ENCODE results near the gene NUAK2. TPM values are rescaled to one million over a fixed set of nuclear protein-coding genes. Genes with fewer than 3 reads are reported as not detected.

NUAK2 gene
- total RNA-seq, 2 experiments from 2014 or later: 13.0 to 14.7 TPM

- POLR2A ChIA-PET: interaction anchor here (0.6 to 1.4 kb wide), 7 partner anchors 8 to 351 kb away, joined by 3 to 7 read pairs (median 3); no protein-coding TSS in a partner anchor
- H3K36me3 Mint-ChIP-seq: no peaks in the 10 kb centered on the region
- H3K4me3 Mint-ChIP-seq: no peak overlapping the region
- peaks cover 36% of the 10 kb centered on the region for H3K4me1 Mint-ChIP-seq
- ATAC-seq (ENCODE audit: low read depth): no peak
- DNase-seq: no peak
- no peaks in the 10 kb centered on the region for H3K9me3 Mint-ChIP-seq
- no peak overlapping the region for H3K27ac Mint-ChIP-seq
- peaks cover 32% of the 10 kb centered on the region for H3K27me3 Mint-ChIP-seq
Measured at GRCh38 chr1:205279986-205280385, 41.6 kb downstream of the NUAK2 start.

- no peak overlapping the region for H3K27ac Mint-ChIP-seq
- DNase-seq: no peak
- no peaks in the 10 kb centered on the region for H3K9me3 Mint-ChIP-seq
- no peak for ATAC-seq (ENCODE audit: low read depth)
- no peaks in the 10 kb centered on the region for H3K36me3 Mint-ChIP-seq
- peaks cover 21% of the 10 kb centered on the region for H3K4me1 Mint-ChIP-seq
- POLR2A ChIA-PET: interaction anchor here (1.9 kb wide), 1 partner anchor 45 kb away, joined by 6 read pairs; the partner anchor contains the start of gene NUAK2
- H3K4me3 Mint-ChIP-seq: no peak overlapping the region
- H3K27me3 Mint-ChIP-seq: peaks cover 12% of the 10 kb centered on the region
Measured at GRCh38 chr1:205276689-205277065, 44.9 kb downstream of the NUAK2 start.

GRCh38 chr1:205275916-205276688 is 45.4 kb downstream of the NUAK2 start:
- H3K4me1 Mint-ChIP-seq: peaks cover 21% of the 10 kb centered on the region
- H3K9me3 Mint-ChIP-seq: no peaks in the 10 kb centered on the region
- no peak overlapping the region for H3K27ac Mint-ChIP-seq
- no peak for ATAC-seq (ENCODE audit: low read depth)
- POLR2A ChIA-PET: interaction anchor here (1.2 to 5.2 kb wide), 3 partner anchors 11 to 45 kb away, joined by 4 to 41 read pairs (median 25); partner anchors contain the start of gene NUAK2
- no peak overlapping the region for H3K4me3 Mint-ChIP-seq
- no peak for DNase-seq
- H3K36me3 Mint-ChIP-seq: no peaks in the 10 kb centered on the region
- peaks cover 12% of the 10 kb centered on the region for H3K27me3 Mint-ChIP-seq

GRCh38 chr1:205275133-205275532 is 46.4 kb downstream of the NUAK2 start:
- DNase-seq: no peak

GRCh38 chr1:205274041-205274691 is 47.4 kb downstream of the NUAK2 start:
- no peak overlapping the region for H3K27ac Mint-ChIP-seq
- H3K4me1 Mint-ChIP-seq: peaks cover 10% of the 10 kb centered on the region
- DNase-seq (no peak), ATAC-seq (ENCODE audit: low read depth) (no peak)
- H3K27me3 Mint-ChIP-seq: peaks cover 9% of the 10 kb centered on the region
- H3K9me3 Mint-ChIP-seq: no peaks in the 10 kb centered on the region
- no peaks in the 10 kb centered on the region for H3K36me3 Mint-ChIP-seq
- H3K4me3 Mint-ChIP-seq: no peak overlapping the region
- POLR2A ChIA-PET: interaction anchor here (1.6 to 5.2 kb wide), 5 partner anchors 12 to 51 kb away, joined by 12 to 41 read pairs (median 22); partner anchors contain the start of gene NUAK2

More at GRCh38 chr1:205275133-205275532, 46.4 kb downstream of the NUAK2 start:
- ATAC-seq (ENCODE audit: low read depth): no peak
- no peak overlapping the region for H3K4me3 Mint-ChIP-seq
- H3K27me3 Mint-ChIP-seq: peaks cover 12% of the 10 kb centered on the region
- no peaks in the 10 kb centered on the region for H3K36me3 Mint-ChIP-seq
- H3K27ac Mint-ChIP-seq: no peak overlapping the region
- POLR2A ChIA-PET: interaction anchor here (0.8 to 5.2 kb wide), 4 partner anchors 11 to 46 kb away, joined by 3 to 41 read pairs (median 14); partner anchors contain the start of gene NUAK2
- no peaks in the 10 kb centered on the region for H3K9me3 Mint-ChIP-seq
- peaks cover 17% of the 10 kb centered on the region for H3K4me1 Mint-ChIP-seq

- POLR2A ChIA-PET: interaction anchor here (0.9 to 5.2 kb wide), 6 partner anchors 13 to 57 kb away, joined by 3 to 41 read pairs (median 18); partner anchors contain the start of gene NUAK2
Measured at GRCh38 chr1:205273551-205273982, 48.0 kb downstream of the NUAK2 start.

GRCh38 chr1:205272536-205272935 is 49.0 kb downstream of the NUAK2 start:
- Mint-ChIP-seq H3K4me3 (no peak overlapping the region), H3K27me3 (peaks cover under 1% of the 10 kb centered on the region), H3K9me3 (no peaks in the 10 kb centered on the region), H3K36me3 (no peaks in the 10 kb centered on the region), H3K27ac (no peak overlapping the region), H3K4me1 (peaks cover 7% of the 10 kb centered on the region)
- POLR2A ChIA-PET: interaction anchor here (2.1 to 5.2 kb wide), 4 partner anchors 14 to 53 kb away, joined by 6 to 41 read pairs (median 14); no protein-coding TSS in a partner anchor
- no peak for DNase-seq
- no peak for ATAC-seq (ENCODE audit: low read depth)

More at GRCh38 chr1:205273551-205273982, 48.0 kb downstream of the NUAK2 start:
- Mint-ChIP-seq H3K4me3 (no peak overlapping the region), H3K36me3 (no peaks in the 10 kb centered on the region), H3K9me3 (no peaks in the 10 kb centered on the region), H3K27me3 (peaks cover 7% of the 10 kb centered on the region), H3K27ac (no peak overlapping the region), H3K4me1 (peaks cover 9% of the 10 kb centered on the region)
- peak; percentile 79 for ATAC-seq (ENCODE audit: low read depth)
- peak; percentile 86 for DNase-seq

GRCh38 chr1:205271745-205272144 is 49.8 kb downstream of the NUAK2 start:
- Mint-ChIP-seq H3K27me3 (no peaks in the 10 kb centered on the region), H3K9me3 (no peaks in the 10 kb centered on the region), H3K36me3 (no peaks in the 10 kb centered on the region), H3K4me1 (peaks cover 10% of the 10 kb centered on the region), H3K27ac (no peak overlapping the region), H3K4me3 (no peak overlapping the region)
- DNase-seq: no peak
- POLR2A ChIA-PET: interaction anchor here (2.1 to 5.2 kb wide), 3 partner anchors 15 to 54 kb away, joined by 6 to 41 read pairs (median 15); no protein-coding TSS in a partner anchor
- no peak for ATAC-seq (ENCODE audit: low read depth)

- Mint-ChIP-seq H3K27ac (no peak overlapping the region), H3K4me1 (peaks cover 10% of the 10 kb centered on the region), H3K27me3 (no peaks in the 10 kb centered on the region), H3K36me3 (no peaks in the 10 kb centered on the region), H3K9me3 (no peaks in the 10 kb centered on the region), H3K4me3 (no peak overlapping the region)
- ATAC-seq (ENCODE audit: low read depth) (no peak), DNase-seq (no peak)
- POLR2A ChIA-PET: interaction anchor here (1.0 to 5.2 kb wide), 4 partner anchors 9 to 54 kb away, joined by 3 to 41 read pairs (median 5); no protein-coding TSS in a partner anchor
Measured at GRCh38 chr1:205271277-205271676, 50.3 kb downstream of the NUAK2 start.

- Mint-ChIP-seq H3K4me3 (no peak overlapping the region), H3K9me3 (no peaks in the 10 kb centered on the region), H3K27ac (no peak overlapping the region), H3K4me1 (peaks cover 10% of the 10 kb centered on the region), H3K27me3 (no peaks in the 10 kb centered on the region), H3K36me3 (no peaks in the 10 kb centered on the region)
- ATAC-seq (ENCODE audit: low read depth) (no peak), DNase-seq (no peak)
- POLR2A ChIA-PET: interaction anchor here (1.0 to 5.2 kb wide), 4 partner anchors 9 to 55 kb away, joined by 3 to 41 read pairs (median 5); no protein-coding TSS in a partner anchor
Measured at GRCh38 chr1:205270764-205271163, 50.8 kb downstream of the NUAK2 start.

GRCh38 chr1:205270271-205270670 is 51.3 kb downstream of the NUAK2 start:
- POLR2A ChIA-PET: interaction anchor here (1.0 to 2.1 kb wide), 3 partner anchors 10 to 55 kb away, joined by 3 to 6 read pairs (median 4); no protein-coding TSS in a partner anchor
- DNase-seq (no peak), ATAC-seq (ENCODE audit: low read depth) (no peak)
- Mint-ChIP-seq H3K27ac (no peak overlapping the region), H3K27me3 (no peaks in the 10 kb centered on the region), H3K36me3 (no peaks in the 10 kb centered on the region), H3K9me3 (no peaks in the 10 kb centered on the region), H3K4me1 (peaks cover 10% of the 10 kb centered on the region), H3K4me3 (no peak overlapping the region)

GRCh38 chr1:205269711-205270110 is 51.8 kb downstream of the NUAK2 start:
- ATAC-seq (ENCODE audit: low read depth): no peak

More at GRCh38 chr1:205269711-205270110, 51.8 kb downstream of the NUAK2 start:
- no peaks in the 10 kb centered on the region for H3K36me3 Mint-ChIP-seq
- H3K9me3 Mint-ChIP-seq: no peaks in the 10 kb centered on the region
- H3K27ac Mint-ChIP-seq: no peak overlapping the region
- no peaks in the 10 kb centered on the region for H3K27me3 Mint-ChIP-seq
- DNase-seq: no peak
- no peak overlapping the region for H3K4me3 Mint-ChIP-seq
- POLR2A ChIA-PET: no interaction called here
- peaks cover 10% of the 10 kb centered on the region for H3K4me1 Mint-ChIP-seq

Measured in activated naive CD8-positive, alpha-beta T cell treated with anti-CD3 and anti-CD28 coated beads, Interleukin-2, amount 10 ng/mL, durations not matched to agents 7 days and 5 days (primary cell).